GM23248 (cell line): ENCODE data around the gene SLC6A11. TPM values are rescaled to one million over a fixed set of nuclear protein-coding genes. Genes with fewer than 3 reads are reported as not detected.

ENCODE experiments used
- DNase-seq: peaks from one replicate; pipeline ENCODE4 v3.0.0-alpha.2; 2015
- H2AFZ ChIP-seq: fragments of 200-600 bp; sonication (generic); 2 replicates; pipeline ENCODE4 v1.6.1; 2016; ENCODE audit warnings: antibody characterized with exemption
- H3F3A ChIP-seq: fragments of 200-600 bp; sonication (generic); 2 replicates; pipeline ENCODE4 v1.6.1; 2016; ENCODE audit warnings: mild to moderate bottlenecking, antibody characterized with exemption, mixed run types; ENCODE audit not compliant: insufficient read depth
- H3K27ac ChIP-seq: fragments of 200-600 bp; sonication (generic); 2 replicates; pipeline ENCODE4 v1.5.1; 2016; ENCODE audit warnings: mild to moderate bottlenecking
- H3K27me3 ChIP-seq: fragments of 200-600 bp; sonication (generic); replicated peaks from 2 replicates; pipeline ENCODE4 v1.6.1; 2016; ENCODE audit warnings: mild to moderate bottlenecking; ENCODE audit not compliant: insufficient read depth
- H3K36me3 ChIP-seq: fragments of 200-600 bp; sonication (generic); 2 replicates; pipeline ENCODE4 v1.6.1; 2016; ENCODE audit warnings: low read depth, mild to moderate bottlenecking
- H3K4me1 ChIP-seq: fragments of 200-600 bp; sonication (generic); 2 replicates; pipeline ENCODE4 v1.6.1; 2016; ENCODE audit warnings: mild to moderate bottlenecking; ENCODE audit not compliant: insufficient read depth
- H3K4me2 ChIP-seq: fragments of 200-600 bp; sonication (generic); one replicate; pipeline ENCODE4 v1.6.1; 2016; ENCODE audit warnings: mild to moderate bottlenecking; ENCODE audit not compliant: unreplicated experiment
- H3K4me3 ChIP-seq: fragments of 200-600 bp; sonication (generic); 2 replicates; pipeline ENCODE4 v1.5.1; 2016; ENCODE audit warnings: mild to moderate bottlenecking
- H3K79me2 ChIP-seq: fragments of 200-600 bp; sonication (generic); 2 replicates; pipeline ENCODE4 v1.6.1; 2016; ENCODE audit warnings: mild to moderate bottlenecking; ENCODE audit not compliant: insufficient read depth
- H3K9ac ChIP-seq: fragments of 200-600 bp; sonication (generic); 2 replicates; pipeline ENCODE4 v1.6.1; 2016; ENCODE audit warnings: mild to moderate bottlenecking
- H3K9me2 ChIP-seq: fragments of 200-600 bp; sonication (generic); 2 replicates; pipeline ENCODE4 v1.6.1; 2016; ENCODE audit warnings: mixed run types, mild to moderate bottlenecking, moderate library complexity; ENCODE audit not compliant: insufficient read depth
- H3K9me3 ChIP-seq: fragments of 200-600 bp; sonication (generic); one replicate; pipeline ENCODE4 v1.6.1; 2017; ENCODE audit warnings: low read depth
- H4K20me1 ChIP-seq: fragments of 200-600 bp; sonication (generic); 2 replicates; pipeline ENCODE4 v1.6.0; 2016; ENCODE audit not compliant: insufficient read depth
- EZH2 ChIP-seq: fragments of 200-600 bp; sonication (generic); IDR thresholded peaks from 2 replicates; pipeline ENCODE4 v1.6.1; 2018; ENCODE audit warnings: antibody characterized with exemption, mild to moderate bottlenecking; ENCODE audit not compliant: insufficient read depth, poor library complexity, severe bottlenecking
- EZH2phosphoT487 ChIP-seq: fragments of 200-600 bp; sonication (generic); IDR thresholded peaks from 2 replicates; pipeline ENCODE4 v1.6.1; 2018; ENCODE audit warnings: antibody characterized with exemption, moderate library complexity, mild to moderate bottlenecking, low read depth; ENCODE audit not compliant: insufficient read depth
- WGBS, 2 experiments: methylation state at CpG; one replicate each; pipeline ENCODE4 v1.1.6; 2015 to 2017; ENCODE audit warnings: low lambda C conversion rate in 2 of 2, low coverage in 1 of 2; ENCODE audit errors: missing lambda C conversion rate in 2 of 2; 5-methylcytosine and 5-hydroxymethylcytosine counted together
- in situ Hi-C: fragments of 300-500 bp; cut with MboI; formaldehyde crosslinking; loops from 2 replicates; pipeline ENCODE4 v1.15.0; 2020
- polyA plus RNA-seq: library from polyadenylated mRNA; unstranded; fragments of >200 nt; fragmentation: Nextera tagmentation; extraction: Ambion mirVana; gene quantifications from 2 replicates; pipeline ENCODE4 v1.2.1, GENCODE V29; 2016
- total RNA-seq: library from RNA; depleted of rRNA; stranded (reverse); fragments of >200 nt; shearing (Covaris generic); gene quantifications from 2 replicates; pipeline ENCODE4 v1.2.3, GENCODE V29; 2014

The SLC6A11 gene
- total and polyA plus RNA-seq, 2 experiments from 2014 or later: not detected

GRCh38 chr3:10911350-10912002 is 95.4 kb downstream of the SLC6A11 start:
- Histone ChIP-seq H3K9me3 (no peaks in the 10 kb centered on the region), H3K9ac (no peak overlapping the region), H3K36me3 (no peaks in the 10 kb centered on the region), H3K9me2 (no peaks in the 10 kb centered on the region), H3K27ac (no peak overlapping the region), H4K20me1 (no peaks in the 10 kb centered on the region), H3K79me2 (no peaks in the 10 kb centered on the region), H3K4me3 (no peak overlapping the region), H3K27me3 (no peaks in the 10 kb centered on the region), H2AFZ (no peak overlapping the region), H3F3A (no peaks in the 10 kb centered on the region), H3K4me2 (no peak overlapping the region), H3K4me1 (no peaks in the 10 kb centered on the region)
- DNase-seq: no peak
- in situ Hi-C loops: no loop called here
- 26 to 28% methylated on average over 2 of the region's 2 CpGs for WGBS, 2 experiments
- TF ChIP-seq EZH2: no peak
- TF ChIP-seq EZH2phosphoT487: no peak

GRCh38 chr3:10912786-10913185 is 96.8 kb downstream of the SLC6A11 start:
- Histone ChIP-seq H4K20me1 (no peaks in the 10 kb centered on the region), H3K36me3 (no peaks in the 10 kb centered on the region), H3K4me2 (no peak overlapping the region), H3K79me2 (no peaks in the 10 kb centered on the region), H3K9me2 (no peaks in the 10 kb centered on the region), H3K27ac (no peak overlapping the region), H3K27me3 (no peaks in the 10 kb centered on the region), H3F3A (no peaks in the 10 kb centered on the region), H2AFZ (no peak overlapping the region), H3K4me1 (no peaks in the 10 kb centered on the region), H3K4me3 (no peak overlapping the region), H3K9ac (no peak overlapping the region), H3K9me3 (no peaks in the 10 kb centered on the region)
- DNase-seq: no peak
- TF ChIP-seq EZH2phosphoT487: no peak
- no peak for TF ChIP-seq EZH2
- in situ Hi-C loops: no loop called here
- 30 to 47% methylated on average over 3 of the region's 3 CpGs for WGBS, 2 experiments

GRCh38 chr3:10915376-10915775 is 99.3 kb downstream of the SLC6A11 start:
- Histone ChIP-seq H3K27ac (no peak overlapping the region), H3K4me3 (no peak overlapping the region), H3K9me2 (no peaks in the 10 kb centered on the region), H3K4me2 (no peak overlapping the region), H3K79me2 (no peaks in the 10 kb centered on the region), H3K9me3 (no peaks in the 10 kb centered on the region), H3K4me1 (no peaks in the 10 kb centered on the region), H4K20me1 (no peaks in the 10 kb centered on the region), H3F3A (no peaks in the 10 kb centered on the region), H3K27me3 (no peaks in the 10 kb centered on the region), H3K9ac (no peak overlapping the region), H3K36me3 (no peaks in the 10 kb centered on the region), H2AFZ (no peak overlapping the region)
- WGBS, 2 experiments: 4 to 9% methylated on average over 5 of the region's 5 CpGs
- in situ Hi-C loops: no loop called here
- DNase-seq: no peak
- TF ChIP-seq EZH2: no peak

- TF ChIP-seq EZH2phosphoT487 (no peak), EZH2 (no peak)
- no peak overlapping the region for H3K4me3 ChIP-seq
- H3K27me3 ChIP-seq: peaks cover 2% of the 10 kb centered on the region; the same call in 1 of the 2 replicates
- DNase-seq: peak; percentile 10
- H3K27ac ChIP-seq: no peak overlapping the region
- in situ Hi-C loops: no loop called here
- H3K36me3 ChIP-seq: no peaks in the 10 kb centered on the region
- WGBS, 2 experiments: 45 to 56% methylated on average over 3 of the region's 3 CpGs
- H3K79me2 ChIP-seq: no peaks in the 10 kb centered on the region
- H3K9me2 ChIP-seq: no peaks in the 10 kb centered on the region
- H2AFZ ChIP-seq: no peak overlapping the region
- H3K4me2 ChIP-seq: no peak overlapping the region
- no peaks in the 10 kb centered on the region for H4K20me1 ChIP-seq
- H3K9me3 ChIP-seq: no peaks in the 10 kb centered on the region
- H3F3A ChIP-seq: no peaks in the 10 kb centered on the region
- H3K9ac ChIP-seq: no peak overlapping the region
- H3K4me1 ChIP-seq: no peaks in the 10 kb centered on the region
Measured at GRCh38 chr3:10917176-10917575, 101.1 kb downstream of the SLC6A11 start.

GRCh38 chr3:10918011-10918410 is 102.0 kb downstream of the SLC6A11 start:
- DNase-seq: no peak
- no peak overlapping the region for H3K4me3 ChIP-seq
- H3K4me2 ChIP-seq: no peak overlapping the region
- H3K9me3 ChIP-seq: no peaks in the 10 kb centered on the region
- H3K27me3 ChIP-seq: peaks cover 5% of the 10 kb centered on the region; the same call in 1 of the 2 replicates
- H3K27ac ChIP-seq: no peak overlapping the region
- in situ Hi-C loops: no loop called here
- H4K20me1 ChIP-seq: no peaks in the 10 kb centered on the region
- H3K79me2 ChIP-seq: no peaks in the 10 kb centered on the region
- H3F3A ChIP-seq: no peaks in the 10 kb centered on the region
- TF ChIP-seq EZH2 (no peak), EZH2phosphoT487 (no peak)
- no peaks in the 10 kb centered on the region for H3K36me3 ChIP-seq
- no peak overlapping the region for H2AFZ ChIP-seq
- no peaks in the 10 kb centered on the region for H3K9me2 ChIP-seq
- no peaks in the 10 kb centered on the region for H3K4me1 ChIP-seq
- no peak overlapping the region for H3K9ac ChIP-seq
- WGBS, 2 experiments: 63 to 66% methylated on average over 11 of the region's 11 CpGs
